Fibroblast of upper back skin (primary cell): Measurements from ENCODE around the gene F5.
A peak's percentile ranks its signal among the peaks of the same experiment; 100 is the strongest.
"Not testable (repeated sequence)": the region's sequence is repeated elsewhere in the genome, so short reads cannot be mapped to it uniquely, and the experiment has no call there.

ENCODE experiments used
- DNase-seq: peaks from one replicate; pipeline ENCODE4 v3.0.0-alpha.2; 2013

The F5 gene

GRCh38 chr1:169534653-169535052 lies 51.6 kb downstream of the F5 start:
- DNase-seq: no peak

GRCh38 chr1:169533528-169534190 lies 52.6 kb downstream of the F5 start:
- DNase-seq: not testable (repeated sequence)

GRCh38 chr1:169530448-169530847 lies 55.8 kb downstream of the F5 start:
- DNase-seq: no peak

- DNase-seq: peak; percentile 12
These were observed 57.1 kb downstream of the F5 start for GRCh38 chr1:169529068-169529642.

GRCh38 chr1:169528215-169529067 lies 57.8 kb downstream of the F5 start:
- no peak for DNase-seq

- DNase-seq: peak; percentile 24
These were observed 58.6 kb downstream of the F5 start for GRCh38 chr1:169527451-169528214.

GRCh38 chr1:169527001-169527400 lies 59.3 kb downstream of the F5 start:
- DNase-seq: no peak

GRCh38 chr1:169526120-169526832 lies 60.0 kb downstream of the F5 start:
- no peak for DNase-seq

- no peak for DNase-seq
These were observed 60.9 kb downstream of the F5 start for GRCh38 chr1:169525391-169525790.

GRCh38 chr1:169523904-169524303 lies 62.4 kb downstream of the F5 start:
- DNase-seq: no peak

- DNase-seq: no peak
These were observed 65.1 kb downstream of the F5 start for GRCh38 chr1:169521226-169521625.

GRCh38 chr1:169517558-169518186 lies 68.6 kb downstream of the F5 start:
- DNase-seq: no peak

- no peak for DNase-seq
These were observed 70.6 kb downstream of the F5 start for GRCh38 chr1:169515641-169516040.

GRCh38 chr1:169514566-169515270 lies 71.6 kb downstream of the F5 start:
- no peak for DNase-seq

- DNase-seq: no peak
These were observed 73.1 kb downstream of the F5 start for GRCh38 chr1:169513208-169513607.

- DNase-seq: peak; percentile 67
These were observed 74.8 kb downstream of the F5 start for GRCh38 chr1:169511316-169512005.

GRCh38 chr1:169510060-169510459 lies 76.2 kb downstream of the F5 start:
- no peak for DNase-seq

- DNase-seq: no peak
These were observed 76.9 kb downstream of the F5 start for GRCh38 chr1:169509354-169509753.

GRCh38 chr1:169508432-169509338 lies 77.6 kb downstream of the F5 start:
- no peak for DNase-seq

GRCh38 chr1:169507413-169507812 lies 78.9 kb downstream of the F5 start:
- no peak for DNase-seq
